Measurements from ENCODE around the gene RICTOR.

Gene RICTOR

DNA sequence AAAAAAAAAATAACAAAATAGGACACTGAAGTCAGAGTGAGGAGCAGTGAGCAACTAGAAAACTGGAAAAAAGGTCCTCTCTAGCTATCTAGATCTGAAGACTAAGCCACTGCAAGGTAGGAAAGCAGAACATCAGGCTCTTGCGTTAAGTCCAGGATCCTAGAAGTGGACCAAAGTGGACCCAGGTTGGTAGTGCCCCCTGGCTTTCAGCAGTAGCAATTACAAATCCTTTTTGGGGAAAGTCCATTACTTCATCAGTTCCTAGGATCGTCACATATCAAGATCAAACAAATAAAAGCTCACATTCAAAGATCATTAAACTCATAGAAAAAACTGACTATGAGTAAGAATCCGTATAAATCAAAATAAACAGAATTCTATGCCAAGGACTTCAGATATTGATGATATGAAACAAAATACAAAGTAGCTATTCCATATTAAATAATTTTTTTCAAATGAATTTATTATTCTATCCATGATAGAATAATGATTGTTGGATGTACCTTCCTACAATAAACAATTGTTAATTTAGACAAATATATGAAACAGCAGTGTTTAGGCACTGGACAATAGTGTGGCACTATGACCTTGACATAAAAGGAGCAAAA is 6.5 kb upstream of the RICTOR start:
- TF ChIP-seq, protein P1, sequence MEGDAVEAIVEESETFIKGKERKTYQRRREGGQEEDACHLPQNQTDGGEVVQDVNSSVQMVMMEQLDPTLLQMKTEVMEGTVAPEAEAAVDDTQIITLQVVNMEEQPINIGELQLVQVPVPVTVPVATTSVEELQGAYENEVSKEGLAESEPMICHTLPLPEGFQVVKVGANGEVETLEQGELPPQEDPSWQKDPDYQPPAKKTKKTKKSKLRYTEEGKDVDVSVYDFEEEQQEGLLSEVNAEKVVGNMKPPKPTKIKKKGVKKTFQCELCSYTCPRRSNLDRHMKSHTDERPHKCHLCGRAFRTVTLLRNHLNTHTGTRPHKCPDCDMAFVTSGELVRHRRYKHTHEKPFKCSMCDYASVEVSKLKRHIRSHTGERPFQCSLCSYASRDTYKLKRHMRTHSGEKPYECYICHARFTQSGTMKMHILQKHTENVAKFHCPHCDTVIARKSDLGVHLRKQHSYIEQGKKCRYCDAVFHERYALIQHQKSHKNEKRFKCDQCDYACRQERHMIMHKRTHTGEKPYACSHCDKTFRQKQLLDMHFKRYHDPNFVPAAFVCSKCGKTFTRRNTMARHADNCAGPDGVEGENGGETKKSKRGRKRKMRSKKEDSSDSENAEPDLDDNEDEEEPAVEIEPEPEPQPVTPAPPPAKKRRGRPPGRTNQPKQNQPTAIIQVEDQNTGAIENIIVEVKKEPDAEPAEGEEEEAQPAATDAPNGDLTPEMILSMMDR (IDR thresholded peaks at IDR 0.05; ENCODE audit: low read depth, low read length, missing control alignments) = peak; percentile 83
- no peak for DNase-seq (ENCODE audit: extremely low read depth, low read depth)

DNA sequence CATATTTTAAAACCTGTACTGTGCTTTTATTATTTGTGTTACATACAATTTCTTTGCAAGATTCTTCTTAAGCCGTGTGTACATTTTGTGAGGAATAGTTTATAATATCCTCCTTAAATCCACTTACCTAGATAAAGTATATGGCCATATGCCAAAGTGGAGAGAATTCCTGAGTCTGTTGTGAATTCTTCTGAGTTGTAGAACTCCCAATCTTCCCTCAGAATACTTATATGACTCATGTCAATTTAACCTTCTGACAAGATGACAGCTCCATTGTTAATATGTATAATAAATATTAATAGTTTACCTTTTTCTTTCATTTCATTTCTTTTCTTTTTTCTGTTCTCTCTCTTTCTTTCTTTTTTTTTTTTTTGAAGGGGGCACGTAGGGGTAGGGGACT is 6.0 kb upstream of the RICTOR start:
- no peak for DNase-seq (ENCODE audit: extremely low read depth, low read depth)
- TF ChIP-seq, protein P1 (IDR thresholded peaks at IDR 0.05; ENCODE audit: low read depth, low read length, missing control alignments) = no peak

More for the DNA sequence above, 6.5 kb upstream of the RICTOR start:
- no peak overlapping the region for H3K4me3 ChIP-seq (replicated peaks; ENCODE audit: low read depth, low read length)

DNA sequence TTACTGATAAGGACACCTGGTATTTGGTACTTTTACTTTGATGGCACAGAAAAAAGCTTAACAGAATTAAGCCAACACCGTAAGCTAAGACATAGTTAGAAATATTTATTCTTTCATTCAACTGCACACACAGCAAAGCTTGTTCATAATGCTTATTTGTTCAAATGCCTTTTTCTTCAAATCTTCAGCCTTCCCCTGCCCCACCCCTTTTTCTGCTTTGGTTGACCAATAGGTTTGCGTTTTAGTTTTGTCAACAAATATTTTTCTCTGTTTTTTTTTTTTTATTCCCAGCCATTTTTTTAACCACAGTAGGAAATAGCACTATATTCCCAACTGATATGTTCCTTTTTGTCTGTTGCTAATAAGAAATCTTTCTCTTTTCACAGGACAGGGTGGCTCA is 4.9 kb upstream of the RICTOR start:
- TF ChIP-seq, protein P1 (IDR thresholded peaks at IDR 0.05; ENCODE audit: low read depth, low read length, missing control alignments) = no peak
- no peak overlapping the region for H3K4me3 ChIP-seq (replicated peaks; ENCODE audit: low read depth, low read length)
- no peak for DNase-seq (ENCODE audit: extremely low read depth, low read depth)

More for the DNA sequence above, 6.0 kb upstream of the RICTOR start:
- no peak overlapping the region for H3K4me3 ChIP-seq (replicated peaks; ENCODE audit: low read depth, low read length)

DNA sequence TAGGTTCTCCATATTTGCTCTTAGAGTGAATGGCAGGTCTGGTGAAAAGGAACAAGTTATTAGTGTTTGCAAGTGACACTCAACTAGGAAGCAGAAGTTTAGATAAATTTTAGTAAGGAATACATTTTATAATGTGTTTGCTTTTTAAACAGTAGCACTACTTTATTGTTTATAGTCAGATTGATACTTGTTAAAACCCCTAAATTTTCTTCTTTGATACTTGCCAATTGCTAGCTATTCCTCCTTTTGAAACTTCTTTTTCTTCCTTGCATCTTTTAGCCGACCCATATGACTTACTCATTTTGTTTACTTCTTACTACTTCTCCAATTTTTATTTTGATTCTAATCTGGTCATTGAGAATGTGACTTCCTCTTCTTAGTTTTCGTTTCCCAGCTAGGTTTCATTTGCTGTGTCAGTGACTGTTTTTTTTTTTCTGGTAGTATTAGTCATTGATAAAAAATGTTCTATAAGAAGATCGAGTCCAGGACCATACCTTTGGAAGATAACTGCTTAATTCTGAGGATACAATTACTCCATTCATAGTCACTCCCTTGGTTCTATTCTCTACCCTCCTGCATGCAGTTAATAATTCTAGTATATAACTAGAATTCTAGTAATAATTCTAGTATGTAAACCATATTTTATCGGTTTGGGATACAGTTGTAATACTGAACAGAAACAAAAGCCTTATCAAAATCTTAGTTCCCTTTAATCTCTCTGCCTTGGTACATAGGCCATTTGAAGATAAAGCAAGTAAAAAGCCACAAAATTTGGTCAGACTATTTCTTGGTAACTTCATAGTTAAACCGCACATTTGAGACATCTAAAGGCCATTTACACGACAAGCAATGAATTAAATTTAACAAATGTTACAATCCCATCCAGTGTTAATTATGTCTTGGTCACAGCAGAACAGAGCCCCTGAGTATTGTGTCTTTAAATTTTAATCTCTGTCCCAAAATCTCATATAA is 2.8 kb upstream of the RICTOR start:
- DNase-seq (ENCODE audit: extremely low read depth, low read depth) = no peak
- H3K4me3 ChIP-seq (replicated peaks; ENCODE audit: low read depth, low read length) = no peak overlapping the region
- TF ChIP-seq, protein P1 (IDR thresholded peaks at IDR 0.05; ENCODE audit: low read depth, low read length, missing control alignments) = no peak

DNA sequence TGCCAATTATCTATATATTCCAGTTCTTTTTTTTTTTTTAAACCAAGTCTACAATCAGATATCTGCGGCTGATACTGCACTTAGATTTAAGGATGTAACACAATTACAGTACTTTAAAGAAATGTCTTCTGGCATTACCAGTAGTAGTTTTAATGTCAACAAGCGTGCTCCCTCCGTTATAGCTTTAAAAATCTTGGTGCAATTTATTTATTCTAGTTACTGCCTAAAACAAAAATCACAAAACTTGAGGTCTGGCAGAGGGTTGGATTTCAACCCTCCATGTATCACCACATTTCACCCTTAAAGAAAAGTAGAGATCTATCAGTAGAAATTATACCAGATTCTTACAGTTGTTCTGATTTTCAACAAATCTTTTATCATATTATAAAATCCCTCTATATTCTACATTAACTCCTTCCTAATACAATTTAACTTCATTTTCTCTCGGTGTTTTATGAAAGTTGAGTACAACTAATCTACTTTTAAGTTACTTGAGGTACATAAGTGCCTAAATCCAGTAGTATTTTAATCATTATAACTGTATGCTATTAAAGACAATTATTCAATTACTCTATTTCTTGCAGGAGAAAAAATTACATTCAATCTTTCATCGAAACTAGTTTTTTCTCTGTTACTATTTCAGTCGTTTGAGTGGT is 2.0 kb upstream of the RICTOR start:
- DNase-seq (ENCODE audit: extremely low read depth, low read depth) = no peak
- no peak overlapping the region for H3K4me3 ChIP-seq (replicated peaks; ENCODE audit: low read depth, low read length)

DNA sequence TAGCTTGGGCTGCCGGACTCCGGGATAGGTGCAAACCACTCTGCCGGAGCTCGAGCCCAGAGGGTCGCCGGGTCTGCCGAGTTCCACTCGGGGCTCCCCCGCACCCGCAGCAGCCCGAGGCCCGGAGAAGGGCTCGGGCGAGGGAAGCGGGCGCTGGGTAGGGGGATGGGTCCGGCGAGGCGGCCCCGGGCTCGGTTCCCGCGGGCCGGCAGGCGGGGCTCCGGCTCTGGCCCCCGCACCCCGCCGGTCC is 507 bp downstream of the RICTOR start:
- DNase-seq (ENCODE audit: extremely low read depth, low read depth) = no peak
- TF ChIP-seq, protein P1 (IDR thresholded peaks at IDR 0.05; ENCODE audit: low read depth, low read length, missing control alignments) = no peak
- H3K4me3 ChIP-seq (replicated peaks; ENCODE audit: low read depth, low read length) = peak overlapping the region; percentile 86

More for the DNA sequence above, 2.0 kb upstream of the RICTOR start:
- TF ChIP-seq, protein P1 (IDR thresholded peaks at IDR 0.05; ENCODE audit: low read depth, low read length, missing control alignments) = no peak

All from HFF-Myc (cell line).